Body of pancreas (tissue), 4 donors: ENCODE measurements around the gene SERPINI1.

Source experiments
- CTCF ChIP-seq, 7 experiments: fragments of 450-650 bp in 4 of 7; fragments of 200-600 bp in 3 of 7; sonication (generic) in 3 of 7; IDR thresholded peaks; one replicate each; pipeline ENCODE4 v1.5.1; 2016 to 2019; ENCODE audit warnings: antibody characterized with exemption in 7 of 7
- POLR2A ChIP-seq, 3 donors: fragments of 450-650 bp; IDR thresholded peaks; one replicate each; pipeline ENCODE4 v1.6.1; 2016; ENCODE audit warnings: antibody characterized with exemption in 3 of 3, mild to moderate bottlenecking in 2 of 3

GRCh38 chr3:167729591-167729990, 5.9 kb upstream of the SERPINI1 start:
- TF ChIP-seq CTCF (IDR thresholded peaks at IDR 0.05), result no peak
- no peak for TF ChIP-seq POLR2A (IDR thresholded peaks at IDR 0.05)
